Thoracic aorta (tissue), 2 donors: ENCODE results near the gene ADAMTS6. TPM values are rescaled to one million over a fixed set of nuclear protein-coding genes. Genes with fewer than 3 reads are reported as not detected.

Experiments used
- ATAC-seq: fragments of 150-250 bp; one replicate; pipeline ENCODE4 v1.8.0; 2017; ENCODE audit warnings: low read depth; ENCODE audit not compliant: insufficient number of reproducible peaks, low FRiP score
- DNase-seq: peaks from one replicate; pipeline ENCODE4 v3.0.0-alpha.2; 2020; ENCODE audit warnings: low spot score
- H3K27ac ChIP-seq, 2 donors: fragments of 200-600 bp; sonication (generic); 1 replicate in 1 of 2; 2 replicates in 1 of 2; pipeline ENCODE4 v1.5.1; 2016; ENCODE audit warnings: mild to moderate bottlenecking in 2 of 2, moderate library complexity in 2 of 2
- H3K27me3 ChIP-seq: fragments of 200-600 bp; sonication (generic); replicated peaks from 2 replicates; pipeline ENCODE4 v1.6.0; 2016; ENCODE audit warnings: mild to moderate bottlenecking; ENCODE audit not compliant: insufficient read depth
- H3K36me3 ChIP-seq: fragments of 200-600 bp; sonication (generic); one replicate; pipeline ENCODE4 v1.5.1; 2016
- H3K4me1 ChIP-seq, 2 donors: fragments of 200-600 bp; sonication (generic); 1 replicate in 1 of 2; 2 replicates in 1 of 2; pipeline versions ENCODE4 v1.5.1 to v1.6.0; 2016; ENCODE audit warnings: low read depth in 2 of 2, mild to moderate bottlenecking in 1 of 2; ENCODE audit not compliant: control insufficient read depth in 1 of 2
- H3K4me3 ChIP-seq: fragments of 200-600 bp; sonication (generic); 2 replicates; pipeline ENCODE4 v1.5.1; 2016; ENCODE audit warnings: mild to moderate bottlenecking
- H3K9me3 ChIP-seq: fragments of 200-600 bp; sonication (generic); 2 replicates; pipeline ENCODE4 v1.5.1; 2016
- total RNA-seq, 2 donors: library from RNA; depleted of rRNA; stranded (reverse); fragments of >200 nt; gene quantifications; one replicate each; pipeline versions ENCODE4 v1.1.0 to v1.2.3, GENCODE V29; 2016
- TF ChIP-seq, protein P1 (sequence below): fragments of 200-600 bp; sonication (generic); IDR thresholded peaks from one replicate; pipeline ENCODE4 v1.5.1; 2019; ENCODE audit warnings: antibody characterized with exemption

Gene ADAMTS6
- total RNA-seq, 2 donors from 2014 or later, result 4.9 to 11.8 TPM

DNA sequence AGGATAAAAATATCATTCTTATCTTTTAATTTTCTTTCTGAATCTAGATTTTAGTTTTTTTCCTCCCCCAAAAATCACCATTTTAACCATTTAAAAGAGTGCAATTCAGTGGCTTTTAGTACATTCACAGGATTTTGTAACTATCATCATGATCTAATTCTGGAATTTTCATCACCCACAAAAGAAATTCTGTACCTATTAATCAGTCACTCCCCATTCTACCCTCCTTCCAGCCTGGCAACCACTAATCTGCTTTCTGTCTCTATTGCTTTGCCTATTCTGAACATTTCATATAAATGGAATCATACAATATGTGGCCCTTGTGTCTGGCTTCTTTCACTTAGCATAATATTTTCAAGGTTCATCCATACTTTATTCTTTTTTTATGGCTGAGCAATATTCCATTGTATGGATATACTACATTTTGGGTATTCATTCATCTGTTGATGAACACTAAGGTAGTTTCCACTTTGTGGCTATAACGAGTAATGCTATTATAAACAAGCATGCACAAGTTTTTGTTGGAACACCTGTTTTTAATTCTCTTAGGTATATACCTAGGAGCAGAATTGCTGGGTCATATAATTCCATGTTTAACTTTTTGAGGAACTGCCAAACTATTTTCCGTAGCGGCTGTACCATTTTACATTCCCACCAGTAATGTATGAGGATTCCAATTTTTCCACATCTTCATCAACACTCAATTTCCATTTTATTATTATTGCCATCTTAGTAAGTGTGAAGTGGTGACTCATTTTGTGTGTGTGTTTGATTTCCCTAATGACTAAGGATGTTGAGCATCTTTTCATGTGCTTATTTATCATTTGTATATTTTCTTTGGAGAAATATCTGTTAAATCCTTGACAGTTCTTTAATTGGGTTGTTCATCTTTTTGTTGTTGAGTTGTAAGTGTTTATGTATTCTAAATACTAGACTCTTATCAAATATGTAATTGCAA lies 372.7 kb downstream of the ADAMTS6 start:
- DNase-seq (no peak), ATAC-seq (no peak)
- Histone ChIP-seq H3K36me3 (no peaks in the 10 kb centered on the region), H3K27me3 (no peaks in the 10 kb centered on the region), H3K9me3 (no peaks in the 10 kb centered on the region), H3K27ac (no peak overlapping the region), H3K4me1 (peaks cover 0 to 2% of the 10 kb centered on the region in 2 donors), H3K4me3 (no peak overlapping the region)
- TF ChIP-seq, protein P1, sequence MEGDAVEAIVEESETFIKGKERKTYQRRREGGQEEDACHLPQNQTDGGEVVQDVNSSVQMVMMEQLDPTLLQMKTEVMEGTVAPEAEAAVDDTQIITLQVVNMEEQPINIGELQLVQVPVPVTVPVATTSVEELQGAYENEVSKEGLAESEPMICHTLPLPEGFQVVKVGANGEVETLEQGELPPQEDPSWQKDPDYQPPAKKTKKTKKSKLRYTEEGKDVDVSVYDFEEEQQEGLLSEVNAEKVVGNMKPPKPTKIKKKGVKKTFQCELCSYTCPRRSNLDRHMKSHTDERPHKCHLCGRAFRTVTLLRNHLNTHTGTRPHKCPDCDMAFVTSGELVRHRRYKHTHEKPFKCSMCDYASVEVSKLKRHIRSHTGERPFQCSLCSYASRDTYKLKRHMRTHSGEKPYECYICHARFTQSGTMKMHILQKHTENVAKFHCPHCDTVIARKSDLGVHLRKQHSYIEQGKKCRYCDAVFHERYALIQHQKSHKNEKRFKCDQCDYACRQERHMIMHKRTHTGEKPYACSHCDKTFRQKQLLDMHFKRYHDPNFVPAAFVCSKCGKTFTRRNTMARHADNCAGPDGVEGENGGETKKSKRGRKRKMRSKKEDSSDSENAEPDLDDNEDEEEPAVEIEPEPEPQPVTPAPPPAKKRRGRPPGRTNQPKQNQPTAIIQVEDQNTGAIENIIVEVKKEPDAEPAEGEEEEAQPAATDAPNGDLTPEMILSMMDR, result no peak

DNA sequence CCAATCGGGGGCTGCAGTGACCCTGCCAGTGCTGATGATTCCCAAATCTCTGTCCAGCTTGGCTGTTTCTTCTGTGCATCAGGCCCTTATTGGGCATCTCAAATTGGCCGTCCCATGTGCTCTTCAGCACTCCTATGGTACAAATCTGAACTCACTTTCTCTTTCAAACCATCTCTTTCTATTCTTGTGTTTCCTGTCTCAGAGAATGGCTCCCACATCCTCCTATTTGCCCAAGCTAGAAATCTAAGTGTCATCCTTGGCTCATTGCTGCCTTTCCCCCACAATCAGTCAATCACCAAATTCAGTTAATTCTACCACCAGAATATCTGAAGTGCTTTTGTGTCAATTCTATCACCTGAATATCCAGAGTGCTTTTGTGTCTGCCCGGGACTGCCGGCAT lies 376.4 kb downstream of the ADAMTS6 start:
- Histone ChIP-seq H3K4me3 (no peak overlapping the region), H3K27me3 (no peaks in the 10 kb centered on the region), H3K4me1 (peaks cover 0 to 24% of the 10 kb centered on the region in 2 donors), H3K9me3 (no peaks in the 10 kb centered on the region), H3K36me3 (no peaks in the 10 kb centered on the region), H3K27ac (no peak overlapping the region)
- DNase-seq (no peak), ATAC-seq (no peak)
- TF ChIP-seq, protein P1, result no peak

DNA sequence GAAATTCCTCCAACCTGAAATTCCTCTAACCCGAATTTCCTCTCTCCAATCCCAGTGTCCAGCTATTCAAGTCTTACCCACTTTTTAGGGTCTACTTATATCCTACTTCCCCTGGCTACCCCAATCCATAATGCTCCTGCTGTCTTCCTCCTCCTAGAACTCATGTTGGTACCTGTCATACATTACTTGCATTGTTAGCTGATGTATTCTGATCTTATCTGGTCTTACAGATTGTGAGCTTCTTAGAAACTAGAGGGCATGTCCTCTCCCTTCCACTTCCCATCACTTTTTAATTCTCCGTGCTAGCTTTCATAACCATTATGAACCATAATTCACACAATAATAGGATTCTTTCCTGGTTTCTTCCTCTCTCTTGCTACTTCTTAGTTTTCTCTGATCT lies 376.9 kb downstream of the ADAMTS6 start:
- no peaks in the 10 kb centered on the region for H3K36me3 ChIP-seq
- H3K9me3 ChIP-seq, result no peaks in the 10 kb centered on the region
- no peak for DNase-seq

DNA sequence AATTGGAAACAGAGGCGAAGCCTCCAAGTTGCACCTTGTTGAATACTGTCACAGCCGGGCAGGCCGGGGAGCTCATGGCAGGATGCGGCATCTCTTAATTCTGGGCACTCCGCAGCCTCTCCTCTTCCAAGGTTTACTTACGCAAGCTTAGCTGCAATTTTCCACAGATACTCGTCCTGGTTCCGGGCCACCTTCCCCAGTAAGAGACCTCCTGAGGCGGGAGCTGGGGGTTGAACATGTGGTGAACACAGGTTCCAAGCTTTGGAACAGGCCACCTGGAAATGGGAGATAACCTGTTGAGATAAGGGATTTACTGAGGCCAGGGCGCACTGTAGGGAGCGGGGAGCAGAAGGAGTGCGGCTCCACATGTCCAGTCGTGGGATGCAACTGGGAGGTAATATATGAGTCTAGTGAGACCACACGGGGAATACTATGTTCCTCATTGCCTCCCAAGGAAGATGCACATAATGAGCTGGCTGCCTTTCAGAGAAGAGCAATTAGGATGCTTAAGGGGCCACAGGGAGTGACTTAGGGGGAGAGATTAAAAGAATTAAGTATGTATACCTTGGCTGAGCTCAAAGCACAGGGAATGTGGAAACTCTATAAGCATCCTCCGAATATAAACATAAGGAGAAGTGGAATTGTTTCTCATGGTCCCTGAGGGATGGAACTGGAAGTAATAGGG lies 377.8 kb downstream of the ADAMTS6 start:
- no peaks in the 10 kb centered on the region for H3K36me3 ChIP-seq
- H3K27ac ChIP-seq, result no peak overlapping the region
- H3K27me3 ChIP-seq, result no peaks in the 10 kb centered on the region
- peaks cover 0 to 24% of the 10 kb centered on the region in 2 donors for H3K4me1 ChIP-seq
- H3K9me3 ChIP-seq, result no peaks in the 10 kb centered on the region
- TF ChIP-seq, protein P1, result no peak
- peak overlapping the region; percentile 79 for H3K4me3 ChIP-seq
- DNase-seq, result no peak
- no peak for ATAC-seq

More for the DNA sequence above, 376.9 kb downstream of the ADAMTS6 start:
- no peak for ATAC-seq
- Histone ChIP-seq H3K27ac (no peak overlapping the region), H3K27me3 (no peaks in the 10 kb centered on the region), H3K4me1 (peaks cover 0 to 24% of the 10 kb centered on the region in 2 donors), H3K4me3 (no peak overlapping the region)
- TF ChIP-seq, protein P1, result no peak
